HG03565 (cell line): ENCODE data around the gene PIGS.

Source experiments
- ATAC-seq: cut with Tn5 transposase; IDR thresholded peaks from one replicate; pipeline ENCODE4 v1.9.1; 2021; ENCODE audit warnings: mild to moderate bottlenecking, moderate library complexity; ENCODE audit not compliant: unreplicated experiment

PIGS gene

GRCh38 chr17:28511858-28512461, 59.4 kb downstream of the PIGS start:
- ATAC-seq = no peak

GRCh38 chr17:28509789-28510188, 61.5 kb downstream of the PIGS start:
- no peak for ATAC-seq

GRCh38 chr17:28508211-28508724, 63.1 kb downstream of the PIGS start:
- no peak for ATAC-seq

DNA sequence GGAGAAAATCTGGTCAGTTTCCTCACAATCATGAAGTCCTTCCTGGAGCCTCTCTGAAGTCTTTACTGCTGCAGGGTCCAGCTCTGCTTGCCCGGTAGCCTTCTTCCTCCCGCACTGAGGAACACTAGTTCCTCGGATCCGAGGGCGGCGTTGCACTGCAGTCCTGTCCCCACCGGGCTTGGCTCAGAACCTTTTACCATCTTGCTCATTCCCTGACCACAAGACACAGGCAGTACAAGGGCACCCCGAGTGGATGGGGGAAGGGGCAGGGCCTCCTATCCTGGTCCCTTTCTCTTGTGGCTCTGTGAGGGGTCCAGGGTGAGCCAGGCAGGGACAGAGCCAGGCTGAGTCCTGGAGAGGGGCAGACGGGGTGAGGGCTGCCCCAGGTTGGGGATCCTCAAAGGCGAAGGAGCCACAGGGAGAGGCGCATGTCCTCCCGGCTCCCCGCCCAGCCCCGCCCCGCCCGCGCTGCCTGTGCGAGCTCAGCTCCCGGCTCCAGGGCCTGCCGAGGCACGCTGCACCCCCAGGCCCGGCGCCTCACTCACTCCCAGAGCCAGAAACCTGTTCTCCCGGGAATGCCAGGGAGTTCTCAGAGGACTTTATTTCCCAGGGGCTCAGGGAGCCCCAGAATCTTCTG, 63.6 kb downstream of the PIGS start:
- ATAC-seq = no peak

GRCh38 chr17:28506763-28507487, 64.4 kb downstream of the PIGS start:
- ATAC-seq = no peak

DNA sequence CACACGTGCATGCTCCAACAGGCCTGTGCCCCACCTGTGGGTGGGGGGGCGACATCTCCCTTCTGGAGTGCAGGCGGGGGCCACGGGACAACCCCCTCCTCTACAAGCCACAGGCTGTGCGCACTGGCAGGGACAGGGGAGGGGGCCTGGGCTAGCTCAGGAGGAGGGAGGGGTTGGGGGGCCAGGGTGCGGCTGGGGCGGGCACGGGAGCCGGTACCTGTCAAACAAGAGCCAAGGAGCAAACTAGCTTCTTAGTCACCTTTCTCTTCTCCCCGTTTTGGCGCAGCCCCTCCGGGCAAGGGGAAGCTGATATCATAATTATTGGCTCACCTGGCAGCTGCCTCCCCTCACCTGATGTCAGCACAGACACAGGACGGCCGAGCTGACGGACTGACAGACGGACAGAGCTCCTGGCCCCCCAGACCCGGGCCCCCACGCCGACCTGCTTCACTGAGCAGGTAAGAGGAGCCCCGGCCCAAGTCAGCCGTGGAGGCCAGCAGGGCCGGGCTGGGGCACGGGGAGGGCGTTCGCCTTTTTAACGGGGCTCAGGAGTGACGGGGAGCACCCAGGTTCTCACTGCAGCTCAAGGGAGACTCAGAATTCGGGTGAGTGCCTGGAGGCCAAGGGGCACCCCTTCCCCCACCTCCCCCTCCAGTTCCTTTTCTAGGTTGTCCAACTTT, 65.2 kb downstream of the PIGS start, which contains the start of gene FOXN1:
Gene FOXN1 (plus strand): TSS at position 363 of the 680 bp plus-strand sequence. CDS start 17,622 bp downstream, outside the sequence.
- ATAC-seq = no peak

DNA sequence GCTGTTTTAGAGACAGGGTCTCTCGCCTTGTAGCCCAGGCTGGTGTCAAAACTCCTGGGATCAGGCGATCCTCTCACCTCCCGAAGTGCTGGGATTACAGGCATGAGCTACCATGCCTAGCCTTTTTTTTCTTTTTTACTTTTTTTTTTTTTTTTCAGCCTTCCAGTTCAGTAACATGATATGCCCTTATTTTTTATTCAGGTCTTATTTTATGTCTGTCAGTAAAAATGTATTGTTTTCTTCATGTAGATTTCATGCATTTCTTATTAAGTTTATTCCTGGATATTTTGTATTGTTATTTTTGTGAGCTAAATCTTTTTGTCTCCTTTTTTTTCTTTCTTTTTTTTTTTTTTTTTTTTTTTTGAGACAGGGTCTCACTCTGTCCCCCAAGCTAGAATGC, 67.9 kb downstream of the PIGS start:
- ATAC-seq = no peak
